ENCODE results near the gene NUDT7. TPM values are rescaled to one million over a fixed set of nuclear protein-coding genes. Genes with fewer than 3 reads are reported as not detected.

Gene NUDT7
- total RNA-seq, 2 donors from 2014 or later: 2.7 to 14.6 TPM

DNA sequence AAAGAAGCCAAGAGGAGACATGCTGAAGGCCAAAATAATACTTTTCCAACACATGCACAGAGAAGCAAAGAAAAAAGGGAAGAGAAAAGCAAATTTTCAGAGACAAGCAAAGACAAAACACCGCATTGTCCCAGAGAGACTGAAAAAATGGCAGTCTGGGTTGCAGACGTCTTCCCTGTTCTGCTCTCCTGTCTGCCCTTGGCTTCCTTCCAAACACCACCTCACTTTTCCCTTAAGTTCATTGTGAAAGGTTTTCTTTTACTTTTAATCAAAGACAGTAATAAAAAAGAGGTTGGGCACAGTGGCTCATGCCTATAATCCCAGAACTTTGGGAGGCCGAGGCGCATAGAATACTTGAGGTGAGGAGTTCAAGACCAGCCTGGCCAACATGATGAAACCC lies 44.9 kb downstream of the NUDT7 start:
- Histone ChIP-seq H3K4me3 (no peak overlapping the region), H3K36me3 (no peaks in the 10 kb centered on the region), H3K27me3 (replicated peaks; ENCODE audit: insufficient read depth) (no peaks in the 10 kb centered on the region), H3K27ac (no peak overlapping the region), H3K4me1 (ENCODE audit: control insufficient read depth in 1 of 2, low read depth in 2 of 2) (peaks cover 0 to 12% of the 10 kb centered on the region in 2 donors), H3K9me3 (no peaks in the 10 kb centered on the region)
- DNase-seq (ENCODE audit: low spot score) (no peak), ATAC-seq (ENCODE audit: insufficient number of reproducible peaks, low FRiP score, low read depth) (no peak)
- TF ChIP-seq, protein P1, sequence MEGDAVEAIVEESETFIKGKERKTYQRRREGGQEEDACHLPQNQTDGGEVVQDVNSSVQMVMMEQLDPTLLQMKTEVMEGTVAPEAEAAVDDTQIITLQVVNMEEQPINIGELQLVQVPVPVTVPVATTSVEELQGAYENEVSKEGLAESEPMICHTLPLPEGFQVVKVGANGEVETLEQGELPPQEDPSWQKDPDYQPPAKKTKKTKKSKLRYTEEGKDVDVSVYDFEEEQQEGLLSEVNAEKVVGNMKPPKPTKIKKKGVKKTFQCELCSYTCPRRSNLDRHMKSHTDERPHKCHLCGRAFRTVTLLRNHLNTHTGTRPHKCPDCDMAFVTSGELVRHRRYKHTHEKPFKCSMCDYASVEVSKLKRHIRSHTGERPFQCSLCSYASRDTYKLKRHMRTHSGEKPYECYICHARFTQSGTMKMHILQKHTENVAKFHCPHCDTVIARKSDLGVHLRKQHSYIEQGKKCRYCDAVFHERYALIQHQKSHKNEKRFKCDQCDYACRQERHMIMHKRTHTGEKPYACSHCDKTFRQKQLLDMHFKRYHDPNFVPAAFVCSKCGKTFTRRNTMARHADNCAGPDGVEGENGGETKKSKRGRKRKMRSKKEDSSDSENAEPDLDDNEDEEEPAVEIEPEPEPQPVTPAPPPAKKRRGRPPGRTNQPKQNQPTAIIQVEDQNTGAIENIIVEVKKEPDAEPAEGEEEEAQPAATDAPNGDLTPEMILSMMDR (IDR thresholded peaks at IDR 0.05): no peak

DNA sequence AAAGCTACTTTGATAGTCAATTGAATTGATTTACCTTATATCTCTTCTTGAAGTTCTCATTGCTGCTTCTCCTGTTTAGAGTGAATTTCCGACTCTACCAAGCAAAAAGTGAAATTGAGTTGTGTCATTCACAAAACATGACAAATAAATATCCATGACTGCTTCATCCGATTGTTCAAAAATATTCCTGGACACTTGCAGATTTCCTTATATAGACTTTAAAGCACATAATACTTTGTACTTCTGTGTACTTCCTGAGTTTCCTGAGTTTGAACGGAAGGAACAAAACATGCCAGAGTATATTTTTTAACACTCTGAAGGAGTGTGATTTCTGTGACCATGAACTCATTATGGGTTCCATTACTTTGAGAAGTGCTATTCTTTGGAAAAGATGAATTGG lies 45.5 kb downstream of the NUDT7 start:
- no peaks in the 10 kb centered on the region for H3K36me3 ChIP-seq
- DNase-seq (ENCODE audit: low spot score) (no peak), ATAC-seq (ENCODE audit: insufficient number of reproducible peaks, low FRiP score, low read depth) (no peak)
- H3K4me1 ChIP-seq (ENCODE audit: control insufficient read depth in 1 of 2, low read depth in 2 of 2): peaks cover 0 to 12% of the 10 kb centered on the region in 2 donors
- no peaks in the 10 kb centered on the region for H3K9me3 ChIP-seq
- no peak overlapping the region for H3K27ac ChIP-seq
- H3K27me3 ChIP-seq (replicated peaks; ENCODE audit: insufficient read depth): no peaks in the 10 kb centered on the region
- TF ChIP-seq, protein P1 (IDR thresholded peaks at IDR 0.05): no peak
- H3K4me3 ChIP-seq: no peak overlapping the region

DNA sequence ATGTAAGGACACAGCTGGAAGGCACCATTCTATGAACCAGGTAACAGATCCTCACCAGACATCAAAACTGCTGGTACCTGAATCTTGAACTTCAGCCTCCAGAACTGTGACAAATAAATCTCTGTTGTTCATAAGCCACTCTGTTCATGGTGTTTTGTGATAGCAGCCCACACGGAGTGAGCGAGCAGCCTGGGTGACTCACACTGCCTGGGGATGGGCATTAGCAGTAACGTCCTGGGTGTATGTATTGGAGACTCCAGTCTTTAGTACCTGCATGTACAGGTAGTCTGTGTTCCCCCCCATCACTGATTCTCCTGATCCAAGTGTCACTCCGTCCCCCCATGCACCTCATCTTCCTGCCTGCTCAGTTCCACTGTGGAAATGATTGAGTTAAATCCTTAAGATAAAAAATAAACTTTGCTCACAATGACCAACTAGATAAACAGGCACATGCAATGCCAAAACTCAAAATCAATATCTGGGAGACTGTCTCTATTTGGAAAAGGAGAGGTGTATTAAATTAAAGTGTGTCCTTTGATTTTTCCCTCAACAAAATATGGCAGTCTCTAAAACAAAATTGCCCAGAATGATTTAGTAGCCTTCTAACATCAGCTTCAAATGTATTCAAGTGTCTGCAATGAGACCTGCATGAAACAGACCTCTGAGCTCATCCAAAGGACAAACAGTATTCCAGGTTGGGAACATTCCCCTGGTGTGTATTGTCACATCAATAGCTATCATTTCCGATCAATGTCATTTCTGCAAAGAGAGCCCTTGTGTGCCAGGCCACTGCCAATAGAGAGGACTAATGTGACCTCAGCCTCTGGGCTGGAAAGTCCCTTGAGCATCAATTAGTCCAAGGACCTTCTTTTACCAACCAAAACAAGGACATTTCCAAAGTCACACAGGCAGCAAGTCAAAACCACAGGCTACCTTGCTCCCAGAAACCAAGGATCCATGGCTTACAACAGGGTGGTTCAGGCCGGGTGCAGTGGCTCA lies 53.9 kb downstream of the NUDT7 start:
- Histone ChIP-seq H3K4me1 (ENCODE audit: control insufficient read depth in 1 of 2, low read depth in 2 of 2) (peaks cover 0 to 7% of the 10 kb centered on the region in 2 donors), H3K9me3 (no peaks in the 10 kb centered on the region), H3K4me3 (no peak overlapping the region), H3K27ac (no peak overlapping the region), H3K36me3 (no peaks in the 10 kb centered on the region), H3K27me3 (replicated peaks; ENCODE audit: insufficient read depth) (no peaks in the 10 kb centered on the region)
- ATAC-seq (ENCODE audit: insufficient number of reproducible peaks, low FRiP score, low read depth): no peak
- TF ChIP-seq, protein P1 (IDR thresholded peaks at IDR 0.05): no peak
- DNase-seq (ENCODE audit: low spot score): no peak

DNA sequence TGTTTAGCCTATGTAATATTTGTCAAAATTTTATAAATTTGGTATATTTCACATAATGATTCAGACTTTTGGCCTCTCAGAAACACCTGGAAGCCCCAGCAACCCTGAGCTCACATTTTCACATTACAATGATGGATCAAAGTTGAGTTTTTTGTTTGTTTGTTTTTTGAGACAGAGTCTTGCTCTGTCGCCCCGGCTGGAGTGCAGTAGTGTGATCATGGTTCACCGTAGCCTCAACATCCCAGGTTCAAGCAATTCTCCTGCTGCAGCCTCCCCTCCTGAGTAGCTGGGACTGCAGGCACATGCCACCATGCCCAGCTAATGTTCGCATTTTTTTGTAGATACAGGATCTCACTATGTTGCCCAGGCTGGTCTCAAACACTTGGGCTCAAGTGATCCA lies 55.4 kb downstream of the NUDT7 start:
- Histone ChIP-seq H3K27me3 (replicated peaks; ENCODE audit: insufficient read depth) (no peaks in the 10 kb centered on the region), H3K36me3 (no peaks in the 10 kb centered on the region), H3K4me1 (ENCODE audit: control insufficient read depth in 1 of 2, low read depth in 2 of 2) (peaks cover 0 to 7% of the 10 kb centered on the region in 2 donors), H3K4me3 (no peak overlapping the region), H3K27ac (no peak overlapping the region), H3K9me3 (no peaks in the 10 kb centered on the region)
- TF ChIP-seq, protein P1 (IDR thresholded peaks at IDR 0.05): no peak
- no peak for DNase-seq (ENCODE audit: low spot score)
- ATAC-seq (ENCODE audit: insufficient number of reproducible peaks, low FRiP score, low read depth): no peak

DNA sequence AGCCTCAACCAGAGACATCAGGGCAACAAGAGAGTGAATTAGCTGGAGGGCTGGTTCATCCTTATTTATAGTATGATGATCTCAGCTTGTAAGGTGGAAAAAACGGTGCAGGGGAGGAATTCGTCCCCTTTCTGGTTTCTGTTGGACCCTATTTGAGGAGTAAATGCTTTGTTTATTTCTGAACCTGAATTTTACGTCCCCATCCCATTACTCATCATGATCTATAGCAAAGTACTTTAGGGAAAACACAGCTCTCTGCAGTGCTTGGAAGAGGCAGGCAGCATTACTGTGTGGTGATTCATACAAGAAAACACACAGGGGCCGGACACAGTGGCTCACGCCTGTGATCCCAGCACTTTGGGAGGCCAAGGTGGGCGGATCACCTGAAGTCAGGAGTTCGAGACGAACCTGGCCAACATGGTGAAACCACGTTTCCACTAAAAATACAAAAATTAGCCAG lies 58.1 kb downstream of the NUDT7 start:
- peaks cover 0 to 7% of the 10 kb centered on the region in 2 donors for H3K4me1 ChIP-seq (ENCODE audit: control insufficient read depth in 1 of 2, low read depth in 2 of 2)
- H3K36me3 ChIP-seq: no peaks in the 10 kb centered on the region
- no peak for DNase-seq (ENCODE audit: low spot score)
- TF ChIP-seq, protein P1 (IDR thresholded peaks at IDR 0.05): no peak
- H3K27me3 ChIP-seq (replicated peaks; ENCODE audit: insufficient read depth): no peaks in the 10 kb centered on the region
- ATAC-seq (ENCODE audit: insufficient number of reproducible peaks, low FRiP score, low read depth): peak; percentile 73
- H3K4me3 ChIP-seq: no peak overlapping the region
- no peaks in the 10 kb centered on the region for H3K9me3 ChIP-seq
- H3K27ac ChIP-seq: peak overlapping the region in 1 of 2 donors; percentile 48

Data from thoracic aorta (tissue), 2 donors.